GM18505 (cell line): ENCODE results near the gene SRP9.
"Not testable (repeated sequence)": the region's sequence is repeated elsewhere in the genome, so short reads cannot be mapped to it uniquely, and the experiment has no call there.

ENCODE experiments used
- ATAC-seq: cut with Tn5 transposase; IDR thresholded peaks from one replicate; pipeline ENCODE4 v1.9.1; 2021; ENCODE audit not compliant: unreplicated experiment
- POLR2A ChIP-seq: IDR thresholded peaks from 4 replicates; pipeline ENCODE4 v1.6.1; 2011; ENCODE audit warnings: borderline replicate concordance; ENCODE audit not compliant: insufficient read depth, insufficient read length; ENCODE audit errors: extremely low read depth

The SRP9 gene

GRCh38 chr1:225809842-225810578 lies 32.4 kb downstream of the SRP9 start, which contains the start of gene EPHX1:
TSS of gene EPHX1 (plus strand) at chr1:225810124. CDS start at chr1:225828730, 18,606 bp downstream.
- peak; percentile 60 for TF ChIP-seq POLR2A
- peak; percentile 97 for ATAC-seq

GRCh38 chr1:225810579-225811538 lies 33.2 kb downstream of the SRP9 start:
- not testable (repeated sequence) for ATAC-seq

GRCh38 chr1:225811622-225812487 lies 34.2 kb downstream of the SRP9 start:
- no peak for TF ChIP-seq POLR2A
- no peak for ATAC-seq

- TF ChIP-seq POLR2A = no peak
- no peak for ATAC-seq
Observed at GRCh38 chr1:225812488-225813213, 35.0 kb downstream of the SRP9 start.

GRCh38 chr1:225813214-225813964 lies 35.8 kb downstream of the SRP9 start:
- ATAC-seq = no peak
- no peak for TF ChIP-seq POLR2A

GRCh38 chr1:225814381-225814780 lies 36.8 kb downstream of the SRP9 start:
- no peak for TF ChIP-seq POLR2A
- ATAC-seq = no peak

GRCh38 chr1:225815090-225815489 lies 37.5 kb downstream of the SRP9 start:
- not testable (repeated sequence) for ATAC-seq

GRCh38 chr1:225815526-225816178 lies 38.0 kb downstream of the SRP9 start:
- no peak for TF ChIP-seq POLR2A
- no peak for ATAC-seq

- ATAC-seq = no peak
- no peak for TF ChIP-seq POLR2A
Observed at GRCh38 chr1:225816643-225817538, 39.3 kb downstream of the SRP9 start.

- ATAC-seq = no peak
- no peak for TF ChIP-seq POLR2A
Observed at GRCh38 chr1:225817611-225818061, 40.0 kb downstream of the SRP9 start.
